AG08396 (cell line): ENCODE measurements around the gene DLGAP1.
"Not testable (repeated sequence)": the region's sequence is repeated elsewhere in the genome, so short reads cannot be mapped to it uniquely, and the experiment has no call there.

Experiments
- DNase-seq: peaks from one replicate; pipeline ENCODE4 v3.0.0; 2012; ENCODE audit warnings: low spot score, mixed read lengths

Gene DLGAP1

DNA sequence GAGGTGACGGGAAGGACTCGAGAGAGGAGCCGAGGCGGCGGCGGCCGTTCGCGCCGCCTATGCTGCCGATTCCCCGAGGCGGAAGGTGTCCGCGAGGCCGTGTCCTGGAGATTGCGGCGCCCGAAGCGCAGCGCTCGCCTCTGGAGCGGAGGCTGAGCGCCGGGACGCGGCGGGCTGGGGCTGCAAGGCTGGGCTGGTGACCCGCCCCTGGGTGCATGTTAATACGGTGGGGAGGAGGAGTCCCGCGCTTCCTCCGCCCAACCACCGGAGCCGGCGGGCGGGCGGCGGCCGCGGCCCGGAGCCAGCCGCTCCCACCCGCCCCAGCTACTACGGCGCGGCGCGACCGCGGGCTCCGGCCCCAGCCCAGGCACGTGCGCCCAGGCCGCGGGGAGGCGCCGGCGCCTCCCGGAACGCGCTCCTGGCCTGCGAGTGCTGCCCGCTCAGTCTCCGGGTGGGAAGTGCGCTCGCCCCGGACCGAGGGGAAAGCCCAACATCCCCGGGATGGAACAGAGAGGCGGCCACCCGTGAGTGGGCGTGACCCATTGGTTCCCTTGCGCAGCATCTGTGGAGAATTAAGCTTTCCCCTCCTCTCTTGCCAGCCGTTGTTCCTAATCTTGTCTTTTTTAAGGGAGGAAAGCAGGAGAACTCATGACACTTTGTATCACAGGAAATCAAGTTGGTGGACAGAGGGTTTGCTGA is at the start of gene DLGAP1:
Gene DLGAP1 (minus strand): TSS at position 195 of the 699 bp plus-strand sequence.
- no peak for DNase-seq

DNA sequence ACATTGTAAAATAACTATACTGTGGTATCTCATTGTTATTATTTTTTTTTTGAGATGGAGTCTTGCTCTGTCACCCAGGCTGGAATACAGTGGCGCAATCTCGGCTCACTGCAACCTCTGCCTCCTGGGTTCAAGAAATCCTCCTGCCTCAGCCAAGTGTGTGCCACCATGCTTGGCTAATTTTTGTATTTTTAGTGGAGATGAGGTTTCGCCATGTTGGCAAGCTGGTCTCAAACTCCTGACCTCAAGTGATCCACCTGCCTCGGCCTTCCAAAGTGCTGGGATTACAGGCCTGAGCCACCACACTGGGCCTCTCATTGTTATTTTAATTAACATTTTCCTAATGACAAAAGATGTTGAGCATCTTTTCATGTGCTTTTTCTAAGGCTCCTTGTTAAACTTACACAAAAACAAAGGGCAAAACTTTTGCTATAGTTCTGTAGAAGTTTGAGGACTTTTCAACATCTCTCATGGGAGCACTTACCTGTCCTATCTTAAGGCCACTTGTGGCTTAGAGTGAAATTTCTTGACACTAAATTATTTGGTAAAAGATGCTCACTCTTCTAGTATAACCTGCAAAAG is 39.7 kb upstream of the DLGAP1 start:
- DNase-seq: not testable (repeated sequence)

DNA sequence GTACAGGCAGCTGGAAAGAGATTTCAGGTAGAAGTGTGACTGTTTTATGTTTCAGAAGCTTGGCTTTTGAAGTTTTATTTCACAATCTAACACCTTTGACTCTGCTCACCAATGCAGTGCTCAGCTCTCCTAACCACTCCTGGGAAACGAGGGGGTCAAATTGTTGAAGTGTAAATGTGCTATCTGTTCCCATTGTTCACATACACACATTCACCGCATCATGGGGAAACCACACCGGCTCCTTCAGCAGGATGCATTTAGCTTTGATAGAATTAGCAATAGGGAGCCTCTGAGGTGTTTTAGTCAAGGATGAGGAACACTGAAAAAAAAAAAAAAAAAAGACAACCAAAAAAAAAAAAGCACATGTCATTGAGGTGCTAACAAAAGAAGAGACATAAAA is 13.4 kb upstream of the DLGAP1 start:
- no peak for DNase-seq

GRCh38 chr18:4454537-4455112 is 482 bp downstream of the DLGAP1 start:
- DNase-seq: no peak

DNA sequence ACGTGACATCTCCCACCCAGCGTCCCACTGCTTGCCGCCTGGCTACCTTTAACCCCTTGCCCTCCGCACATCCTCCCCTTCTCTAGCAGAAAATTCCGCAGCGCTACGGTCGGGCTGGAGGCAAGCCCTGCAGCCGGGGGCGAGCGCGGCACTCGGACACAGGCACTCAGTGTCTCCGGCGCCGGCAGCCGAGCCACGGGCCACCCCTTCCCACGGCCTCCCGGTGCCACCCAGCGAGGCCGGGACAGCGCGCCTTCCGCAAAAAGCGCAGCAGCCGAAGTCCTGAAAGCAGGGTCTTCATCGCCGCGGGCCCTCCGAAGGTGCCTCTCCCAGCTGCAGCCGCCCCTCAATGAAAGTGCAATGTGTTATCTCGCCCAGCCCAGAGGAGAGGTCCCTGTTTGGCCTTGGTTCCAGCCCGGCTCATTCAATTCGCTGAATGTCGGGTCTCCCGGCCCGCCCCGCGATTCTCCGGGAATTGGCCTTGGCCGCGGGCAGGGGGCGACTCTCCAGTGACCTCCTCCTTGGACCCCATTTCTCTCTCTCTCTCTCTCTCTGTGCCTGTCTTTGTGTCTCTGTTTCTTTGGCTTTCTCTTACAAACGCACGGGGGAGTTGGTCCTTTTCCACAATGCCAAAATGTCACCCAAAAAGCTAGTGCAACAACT is 1.1 kb downstream of the DLGAP1 start:
- DNase-seq: no peak

DNA sequence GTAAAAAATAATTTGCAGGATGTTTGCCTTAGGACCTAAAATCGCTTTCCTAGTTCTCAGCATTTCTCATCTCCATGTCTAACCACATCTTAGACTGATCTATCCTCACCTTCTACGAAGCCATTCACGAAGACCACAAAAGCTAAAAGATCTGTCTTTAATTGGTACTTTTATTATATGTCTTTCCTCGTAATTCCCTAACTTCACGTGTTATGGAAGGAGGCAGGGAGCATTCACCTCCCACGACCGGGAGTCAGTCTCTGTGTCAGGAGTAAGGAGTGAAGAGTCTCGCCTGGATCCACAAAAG is 1.6 kb downstream of the DLGAP1 start:
- DNase-seq: no peak

- DNase-seq: no peak
Measured at GRCh38 chr18:4450065-4450658, 4.9 kb downstream of the DLGAP1 start.

DNA sequence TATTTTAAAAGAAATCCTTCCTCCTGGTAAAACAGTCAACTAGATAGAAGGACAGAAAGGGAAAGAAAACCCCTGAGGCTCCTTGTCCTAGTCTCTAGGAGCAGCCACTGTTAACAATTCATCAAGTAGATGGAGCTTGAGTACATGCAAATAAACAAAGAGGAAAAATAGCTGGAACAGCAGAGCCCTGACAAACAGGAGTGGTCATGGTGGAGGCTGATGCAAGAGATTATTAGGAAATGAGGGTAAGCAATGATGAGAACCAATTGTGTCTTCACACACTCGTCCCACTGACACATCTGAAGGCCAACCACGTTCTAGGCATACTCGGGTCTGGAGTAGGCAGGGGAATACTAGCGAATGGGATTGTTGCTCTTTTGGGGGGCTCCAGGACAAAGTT is 9.2 kb downstream of the DLGAP1 start:
- DNase-seq: no peak

DNA sequence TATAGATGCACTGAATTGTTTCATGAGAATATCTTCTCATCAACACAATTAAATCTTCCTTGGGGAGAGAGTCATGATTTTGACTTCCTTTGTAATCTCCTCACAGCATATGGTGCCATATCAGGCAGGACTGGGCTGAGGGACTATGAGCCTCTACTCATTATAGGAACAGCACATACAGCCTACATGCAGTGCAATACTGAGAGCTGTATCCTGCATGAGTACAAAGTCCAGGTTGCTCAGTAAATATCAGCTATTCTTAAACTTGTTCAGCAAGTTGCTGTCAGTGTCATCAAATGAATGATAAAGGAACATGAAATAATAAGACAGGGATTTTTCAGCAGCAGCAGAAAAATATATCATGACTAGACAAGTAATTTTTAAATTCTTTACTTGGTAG is 10.8 kb downstream of the DLGAP1 start:
- no peak for DNase-seq

DNA sequence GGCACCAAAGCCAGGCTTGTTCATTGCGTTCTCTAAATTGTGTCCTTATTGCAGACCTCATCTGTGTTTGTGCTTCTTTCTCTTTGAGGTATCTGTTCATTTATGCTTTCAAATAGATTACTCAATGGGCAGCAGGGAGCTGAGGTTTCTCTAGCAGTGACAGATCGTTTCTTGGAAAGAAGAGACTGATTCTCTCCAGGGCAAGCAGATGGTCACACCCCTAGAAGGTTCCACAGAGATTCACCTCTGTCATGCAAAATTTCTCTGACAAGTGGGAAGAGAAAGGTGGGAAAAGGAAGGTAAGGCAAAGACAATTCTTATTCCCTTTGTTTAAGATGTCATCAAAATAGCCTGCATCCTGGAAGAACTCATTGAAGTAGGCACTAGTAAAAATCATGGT is 14.0 kb downstream of the DLGAP1 start:
- no peak for DNase-seq

DNA sequence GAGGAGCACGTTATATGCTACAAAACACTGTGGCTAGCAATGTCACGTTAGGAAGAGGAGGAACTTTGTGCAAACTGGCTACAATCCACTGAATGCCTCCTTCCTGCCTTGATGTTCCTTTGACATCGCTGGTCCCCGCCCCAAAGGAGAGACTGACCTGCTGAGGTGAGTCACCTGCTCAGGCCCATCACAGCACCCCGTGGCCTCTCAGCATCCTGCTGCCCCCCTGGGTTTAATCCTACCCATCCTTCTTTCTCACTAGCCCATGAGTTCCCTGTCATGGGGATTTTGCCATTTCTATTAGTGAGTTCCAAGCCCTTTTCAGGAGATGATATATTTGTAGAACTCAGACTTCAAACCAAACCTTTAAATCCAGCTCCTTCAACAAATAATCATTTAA is 16.2 kb downstream of the DLGAP1 start:
- DNase-seq: no peak

- no peak for DNase-seq
Measured at GRCh38 chr18:4433717-4434116, 21.4 kb downstream of the DLGAP1 start.

DNA sequence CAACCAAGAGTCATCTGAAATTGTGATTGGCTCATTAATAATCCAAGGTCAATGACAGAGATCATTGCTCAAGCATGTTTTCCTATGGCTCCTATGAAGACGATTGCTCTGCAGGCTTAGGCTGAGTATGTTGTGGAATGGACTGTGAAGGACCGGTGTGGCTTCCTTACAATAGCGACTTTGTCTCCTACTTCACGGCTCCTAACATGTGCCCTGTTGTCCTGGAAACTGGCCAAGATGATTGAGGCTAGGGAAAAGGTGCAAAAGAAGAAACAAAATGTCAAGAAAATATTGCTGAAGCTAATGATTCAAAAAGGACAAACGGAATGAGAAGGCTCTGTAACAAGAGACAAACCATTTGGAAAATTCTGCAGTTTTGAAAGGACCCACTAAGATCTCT is 24.3 kb downstream of the DLGAP1 start:
- no peak for DNase-seq

- no peak for DNase-seq
Measured at GRCh38 chr18:4417714-4418113, 37.4 kb downstream of the DLGAP1 start.

DNA sequence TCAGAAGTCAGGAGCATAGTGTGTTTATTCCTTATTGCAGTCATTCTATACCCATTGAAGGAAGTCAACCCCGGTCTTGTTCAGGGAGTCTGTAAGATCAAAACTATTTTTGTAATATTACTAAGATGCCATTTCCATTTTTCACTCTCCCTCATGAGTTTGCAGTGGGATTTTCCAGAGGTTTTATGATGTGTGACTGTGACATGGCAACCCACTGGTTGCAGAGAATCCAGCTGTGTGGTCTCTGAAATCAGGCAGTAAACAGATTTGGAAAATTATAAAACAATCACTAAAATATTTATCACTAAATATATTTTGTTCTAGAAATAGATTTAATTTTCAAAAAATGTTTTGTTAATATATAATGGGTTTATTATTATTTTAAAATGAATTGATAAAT is 38.1 kb downstream of the DLGAP1 start:
- no peak for DNase-seq

DNA sequence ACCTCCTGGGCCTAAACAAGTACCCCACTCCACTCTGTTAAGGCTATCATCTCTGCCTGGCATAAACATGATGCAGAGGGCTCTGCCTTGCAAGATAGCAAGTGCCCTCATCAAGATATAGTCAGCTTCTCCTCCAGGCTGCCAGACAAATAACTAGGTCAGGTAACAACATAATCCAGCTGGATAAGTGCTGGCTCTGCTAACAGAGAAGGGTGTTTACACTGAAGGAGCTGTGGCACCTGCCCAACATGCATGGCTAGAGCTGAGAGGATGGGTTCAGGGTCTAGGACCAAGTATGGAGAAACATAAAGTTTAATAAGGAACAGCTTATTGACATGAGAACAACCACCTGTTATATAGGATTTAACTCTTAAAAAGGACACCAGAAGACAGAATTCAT is 42.8 kb downstream of the DLGAP1 start:
- no peak for DNase-seq

DNA sequence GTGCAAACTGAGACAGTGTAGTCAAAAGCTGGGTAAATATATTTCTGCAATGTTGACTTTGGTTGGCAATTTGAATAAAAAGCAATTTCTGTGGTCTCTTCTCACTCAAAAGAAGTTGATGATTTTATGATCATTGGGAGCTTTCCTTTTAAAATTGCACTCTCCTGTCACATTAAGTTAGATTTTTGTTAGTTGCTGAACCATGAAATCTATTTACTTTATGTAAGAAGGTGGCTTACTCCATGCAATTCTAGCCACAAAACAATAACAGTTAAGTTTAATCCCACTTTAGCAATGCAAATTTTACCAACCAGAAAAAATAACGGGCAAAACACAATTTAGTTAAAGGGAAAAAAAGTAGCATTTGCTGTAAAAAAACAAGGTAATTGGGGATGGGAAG is 48.3 kb downstream of the DLGAP1 start:
- no peak for DNase-seq

GRCh38 chr18:4405965-4406364 is 49.1 kb downstream of the DLGAP1 start:
- no peak for DNase-seq

DNA sequence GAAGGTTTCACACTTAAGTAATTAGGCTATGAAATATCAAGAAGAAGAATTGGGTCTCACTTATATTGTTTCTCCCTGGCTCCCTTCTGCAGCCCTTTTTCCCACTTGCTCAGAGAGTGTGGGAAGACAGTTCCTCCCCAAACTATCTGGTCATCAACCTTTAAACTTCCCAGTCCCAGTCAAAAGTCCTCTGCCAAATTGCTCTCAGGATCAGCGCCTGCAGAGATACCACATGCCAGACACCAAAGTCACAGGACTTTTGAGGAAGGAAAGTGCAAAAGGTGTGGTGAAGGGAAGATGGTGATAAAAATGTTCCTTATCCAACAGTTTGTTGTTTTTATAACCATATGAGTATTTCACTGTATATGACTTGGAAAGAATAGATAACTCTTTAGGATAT is 51.3 kb downstream of the DLGAP1 start:
- no peak for DNase-seq

- DNase-seq: no peak
Measured at GRCh38 chr18:4400911-4401310, 54.2 kb downstream of the DLGAP1 start.

DNA sequence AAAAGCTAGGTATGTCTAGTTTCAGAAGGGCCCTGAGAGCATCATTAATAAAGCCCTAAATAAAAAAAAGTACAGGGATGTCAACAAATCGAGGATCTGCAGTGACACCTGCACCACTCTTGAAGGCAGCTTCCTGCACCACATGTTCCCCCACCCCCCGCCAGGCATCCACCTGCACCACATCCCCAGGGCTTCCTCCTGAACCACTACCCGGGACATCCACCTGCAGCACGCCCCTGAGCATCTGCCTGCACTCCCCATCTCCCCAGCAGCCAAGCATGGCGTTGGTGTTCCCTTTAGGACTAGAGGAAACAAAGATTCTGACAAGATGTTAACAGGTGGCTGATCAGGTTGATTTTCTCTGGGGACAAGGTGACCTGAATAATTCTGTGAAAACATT is 55.2 kb downstream of the DLGAP1 start:
- no peak for DNase-seq

DNA sequence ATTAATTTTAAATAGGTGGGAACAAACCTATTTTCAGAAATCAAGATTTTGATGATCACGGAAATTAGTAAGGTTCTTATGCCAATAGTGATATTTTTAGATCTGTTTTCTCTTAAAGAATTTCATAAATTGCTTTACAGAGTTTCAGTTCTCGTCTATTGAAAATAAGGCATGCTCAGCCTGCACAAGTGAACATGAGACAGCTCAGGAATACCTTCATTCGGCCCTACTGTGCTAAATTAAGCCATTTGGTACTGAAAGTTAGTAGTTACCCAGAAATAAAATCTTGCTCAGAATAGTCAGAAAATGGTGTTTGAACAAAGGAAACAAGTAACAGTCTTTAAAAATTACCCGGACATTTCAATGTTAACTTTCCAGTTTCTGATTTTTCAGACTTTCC is 60.4 kb downstream of the DLGAP1 start:
- DNase-seq: no peak

DNA sequence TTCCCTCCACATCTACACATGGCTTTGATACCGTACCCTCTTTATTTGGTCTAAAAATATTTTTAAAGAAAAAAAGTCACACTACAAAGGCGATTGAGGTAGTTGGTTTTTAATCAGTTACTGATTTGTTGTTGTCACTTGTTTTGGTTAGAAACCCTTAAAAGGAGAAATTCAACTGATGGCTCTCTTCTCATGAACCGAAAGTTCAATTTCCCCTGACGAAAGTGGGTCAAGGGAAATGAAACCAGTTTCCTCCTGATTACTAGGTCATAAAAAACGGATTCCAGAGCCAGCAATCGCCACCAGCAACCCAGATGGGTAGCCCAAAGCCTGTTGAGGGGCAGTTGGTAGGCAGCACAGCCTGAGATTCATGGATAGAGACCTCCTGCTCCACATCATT is 63.2 kb downstream of the DLGAP1 start:
- no peak for DNase-seq
